HG03135 (cell line): ENCODE results near the gene ZNF318.
"Not testable (repeated sequence)": the region's sequence is repeated elsewhere in the genome, so short reads cannot be mapped to it uniquely, and the experiment has no call there.

ENCODE experiments used
- ATAC-seq: cut with Tn5 transposase; IDR thresholded peaks from one replicate; pipeline ENCODE4 v1.9.1; 2021; ENCODE audit warnings: mild to moderate bottlenecking, moderate library complexity; ENCODE audit not compliant: unreplicated experiment

The ZNF318 gene

GRCh38 chr6:43303751-43304331 lies 65.6 kb downstream of the ZNF318 start:
- no peak for ATAC-seq

GRCh38 chr6:43303006-43303405 lies 66.4 kb downstream of the ZNF318 start:
- not testable (repeated sequence) for ATAC-seq

GRCh38 chr6:43302126-43302525 lies 67.3 kb downstream of the ZNF318 start:
- ATAC-seq, result no peak

- no peak for ATAC-seq
Measured at GRCh38 chr6:43301081-43301870, 68.2 kb downstream of the ZNF318 start.

- ATAC-seq, result no peak
Measured at GRCh38 chr6:43299338-43300293, 69.8 kb downstream of the ZNF318 start.

GRCh38 chr6:43298565-43299337 lies 70.7 kb downstream of the ZNF318 start:
- ATAC-seq, result no peak

GRCh38 chr6:43297644-43298564 lies 71.5 kb downstream of the ZNF318 start, which contains the start of gene SLC22A7:
Gene SLC22A7 (plus strand): TSS chr6:43298260. CDS start chr6:43298359, 99 bp downstream.
- no peak for ATAC-seq

GRCh38 chr6:43296780-43297497 lies 72.5 kb downstream of the ZNF318 start:
- no peak for ATAC-seq

GRCh38 chr6:43295456-43295855 lies 74.0 kb downstream of the ZNF318 start:
- ATAC-seq, result no peak

- no peak for ATAC-seq
Measured at GRCh38 chr6:43294536-43294935, 74.9 kb downstream of the ZNF318 start.

- no peak for ATAC-seq
Measured at GRCh38 chr6:43293698-43294097, 75.7 kb downstream of the ZNF318 start.

GRCh38 chr6:43292763-43293318 lies 76.6 kb downstream of the ZNF318 start:
- no peak for ATAC-seq

GRCh38 chr6:43292341-43292740 lies 77.1 kb downstream of the ZNF318 start:
- ATAC-seq, result no peak

- ATAC-seq, result no peak
Measured at GRCh38 chr6:43291708-43292107, 77.7 kb downstream of the ZNF318 start.

GRCh38 chr6:43290905-43291355 lies 78.5 kb downstream of the ZNF318 start:
- ATAC-seq, result no peak

GRCh38 chr6:43290339-43290904 lies 79.0 kb downstream of the ZNF318 start:
- ATAC-seq, result no peak

GRCh38 chr6:43287717-43288679 lies 81.4 kb downstream of the ZNF318 start:
- ATAC-seq, result no peak
